GM19240 (cell line): ENCODE measurements around the gene GGPS1.
"Not testable (repeated sequence)": the region's sequence is repeated elsewhere in the genome, so short reads cannot be mapped to it uniquely, and the experiment has no call there.

Source experiments
- DNase-seq: peaks from one replicate; pipeline ENCODE4 v3.0.0; 2011; ENCODE audit warnings: low spot score; ENCODE audit not compliant: insufficient read length

Gene GGPS1

DNA sequence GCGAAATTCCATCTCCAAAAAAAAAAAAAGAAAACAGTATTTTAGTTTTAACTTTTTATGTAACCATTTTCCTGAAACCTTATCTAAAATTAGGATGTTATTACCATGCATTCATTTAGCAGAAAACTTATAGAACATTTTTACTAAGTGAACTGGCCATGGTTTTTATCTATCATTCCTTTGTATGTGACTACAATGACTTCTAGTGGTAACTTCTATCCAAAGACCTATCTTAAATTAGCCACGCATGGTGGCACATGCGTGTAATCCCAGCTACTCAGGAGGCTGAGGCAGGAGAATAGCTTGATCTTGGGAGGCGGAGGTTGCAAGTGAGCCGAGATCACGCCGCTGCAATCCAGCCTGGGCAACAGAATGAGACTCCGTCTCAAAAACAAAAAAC lies 11.4 kb downstream of the GGPS1 start:
- no peak for DNase-seq

DNA sequence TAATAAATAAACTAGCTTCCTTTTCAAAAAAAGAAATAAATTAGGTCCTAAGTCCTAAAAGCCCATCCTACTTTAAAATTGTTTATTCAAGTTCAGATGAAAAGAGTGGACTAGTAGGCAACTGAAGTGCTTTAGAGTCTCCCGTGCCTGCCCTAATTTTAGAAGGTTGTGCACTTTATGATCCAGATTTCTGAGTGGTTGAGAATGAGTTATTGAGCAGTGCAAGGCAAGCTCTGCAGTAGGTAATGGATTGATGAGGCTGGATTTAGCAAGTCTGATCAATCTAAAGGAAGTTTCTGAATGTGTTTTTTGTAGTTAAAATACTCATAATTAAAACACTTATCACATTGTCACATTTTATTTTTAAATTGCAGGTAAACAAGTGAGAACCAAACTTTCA lies 13.0 kb downstream of the GGPS1 start:
- DNase-seq: no peak

DNA sequence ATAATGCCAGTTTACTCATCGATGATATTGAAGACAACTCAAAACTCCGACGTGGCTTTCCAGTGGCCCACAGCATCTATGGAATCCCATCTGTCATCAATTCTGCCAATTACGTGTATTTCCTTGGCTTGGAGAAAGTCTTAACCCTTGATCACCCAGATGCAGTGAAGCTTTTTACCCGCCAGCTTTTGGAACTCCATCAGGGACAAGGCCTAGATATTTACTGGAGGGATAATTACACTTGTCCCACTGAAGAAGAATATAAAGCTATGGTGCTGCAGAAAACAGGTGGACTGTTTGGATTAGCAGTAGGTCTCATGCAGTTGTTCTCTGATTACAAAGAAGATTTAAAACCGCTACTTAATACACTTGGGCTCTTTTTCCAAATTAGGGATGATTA lies 13.7 kb downstream of the GGPS1 start:
- no peak for DNase-seq

DNA sequence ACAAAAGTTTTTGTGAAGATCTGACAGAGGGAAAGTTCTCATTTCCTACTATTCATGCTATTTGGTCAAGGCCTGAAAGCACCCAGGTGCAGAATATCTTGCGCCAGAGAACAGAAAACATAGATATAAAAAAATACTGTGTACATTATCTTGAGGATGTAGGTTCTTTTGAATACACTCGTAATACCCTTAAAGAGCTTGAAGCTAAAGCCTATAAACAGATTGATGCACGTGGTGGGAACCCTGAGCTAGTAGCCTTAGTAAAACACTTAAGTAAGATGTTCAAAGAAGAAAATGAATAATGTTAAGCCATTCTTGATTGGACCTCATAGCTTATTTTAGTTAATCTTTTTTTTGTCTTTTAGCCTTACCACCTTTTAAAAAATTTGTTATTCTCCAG lies 14.1 kb downstream of the GGPS1 start:
- no peak for DNase-seq

DNA sequence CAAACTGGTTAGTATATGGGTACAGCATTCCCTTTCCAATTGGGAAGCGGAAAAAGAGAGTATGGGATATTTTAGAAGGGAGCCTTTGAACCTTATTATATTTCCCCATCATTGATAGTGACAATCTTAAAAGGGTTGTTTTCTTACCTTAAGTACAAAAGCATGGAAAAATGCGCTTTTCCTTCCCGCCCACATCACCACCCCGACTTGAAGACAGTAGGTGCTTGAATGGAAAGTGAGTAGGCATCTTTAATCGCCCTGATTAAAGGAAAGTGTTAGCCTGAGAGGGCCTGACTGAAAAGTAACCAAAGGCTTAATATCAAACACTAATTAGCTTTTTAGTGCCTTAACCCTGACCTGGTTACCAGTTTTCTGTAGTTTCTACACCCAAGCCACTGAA lies 15.4 kb downstream of the GGPS1 start:
- DNase-seq: no peak

DNA sequence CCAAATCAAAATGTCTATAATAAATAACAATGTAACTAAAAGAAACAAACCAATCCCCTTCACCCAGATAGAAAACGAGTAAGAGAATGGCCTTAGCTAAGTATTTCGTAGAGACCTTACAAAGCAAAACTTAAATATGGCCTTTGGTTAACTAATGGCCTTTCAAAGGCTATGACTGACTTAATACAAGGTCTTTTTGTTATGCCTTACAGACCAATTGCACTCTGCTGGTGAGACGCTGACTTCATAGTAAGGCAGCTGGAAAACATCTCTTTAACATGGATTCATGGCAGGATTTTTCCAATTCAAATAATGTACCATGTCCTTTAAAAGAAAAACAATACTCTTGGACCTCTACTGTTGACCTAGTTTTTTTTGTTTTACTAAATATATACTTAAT lies 23.1 kb downstream of the GGPS1 start:
- DNase-seq: no peak

DNA sequence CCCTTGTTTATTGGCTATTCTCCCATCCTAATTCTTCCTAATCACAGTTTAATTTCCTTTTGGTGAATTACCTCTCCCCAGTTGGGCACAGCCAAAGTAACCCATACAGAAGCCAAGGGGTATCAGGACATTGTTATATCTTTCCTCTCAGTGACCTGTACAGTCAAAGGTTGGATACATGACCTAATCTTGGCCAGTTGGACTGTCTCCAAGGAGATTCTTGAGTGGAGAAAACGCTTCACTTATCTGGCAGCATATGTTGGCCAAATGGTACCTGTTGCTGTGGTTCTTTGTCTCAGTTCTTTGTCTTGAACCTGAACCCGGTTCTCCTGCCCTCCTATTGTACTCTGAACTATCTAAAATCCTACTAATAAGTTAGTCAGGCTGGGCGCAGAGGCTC lies 23.5 kb downstream of the GGPS1 start:
- no peak for DNase-seq

DNA sequence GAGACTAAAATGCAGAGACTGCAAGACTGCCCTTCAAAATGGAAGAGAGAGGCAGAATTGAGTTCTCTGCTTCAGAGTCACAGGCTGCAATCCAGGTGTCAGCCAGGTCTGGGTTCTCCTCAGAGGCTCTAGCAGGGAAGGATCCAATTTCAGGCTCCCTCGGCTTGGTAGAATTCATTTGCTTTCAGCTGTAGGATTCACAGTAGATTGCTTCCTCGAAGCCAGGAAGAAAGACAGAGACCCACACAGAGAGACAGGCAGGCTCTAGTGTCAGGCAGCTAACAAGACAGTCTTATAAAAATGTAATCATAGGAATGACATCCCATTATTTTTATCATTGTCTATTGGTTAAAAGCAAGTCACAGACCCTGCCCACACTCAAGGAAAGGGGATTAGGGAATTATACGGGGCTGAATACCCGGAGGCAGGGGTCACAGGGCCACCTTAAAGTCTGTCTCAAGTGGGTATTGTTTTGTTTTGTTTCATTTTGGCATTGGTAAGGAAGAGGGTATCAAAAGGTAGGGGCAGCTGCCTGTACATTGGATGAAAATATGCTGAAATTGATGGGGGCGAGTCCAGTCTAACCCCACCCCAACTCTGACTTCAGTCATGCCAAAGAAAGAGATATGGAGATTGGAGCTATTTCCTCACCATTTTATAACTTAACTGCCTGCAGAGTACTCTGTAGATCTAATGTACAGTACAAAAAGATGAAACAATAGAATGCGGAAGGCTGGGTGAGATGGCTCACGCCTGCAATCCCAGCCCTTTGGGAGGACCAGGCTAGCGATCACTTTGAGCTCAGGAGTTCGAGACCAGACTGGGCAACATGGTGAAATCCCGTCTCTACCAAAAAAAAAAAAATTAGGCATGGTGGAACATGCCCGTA lies 29.4 kb downstream of the GGPS1 start:
- DNase-seq: no peak

DNA sequence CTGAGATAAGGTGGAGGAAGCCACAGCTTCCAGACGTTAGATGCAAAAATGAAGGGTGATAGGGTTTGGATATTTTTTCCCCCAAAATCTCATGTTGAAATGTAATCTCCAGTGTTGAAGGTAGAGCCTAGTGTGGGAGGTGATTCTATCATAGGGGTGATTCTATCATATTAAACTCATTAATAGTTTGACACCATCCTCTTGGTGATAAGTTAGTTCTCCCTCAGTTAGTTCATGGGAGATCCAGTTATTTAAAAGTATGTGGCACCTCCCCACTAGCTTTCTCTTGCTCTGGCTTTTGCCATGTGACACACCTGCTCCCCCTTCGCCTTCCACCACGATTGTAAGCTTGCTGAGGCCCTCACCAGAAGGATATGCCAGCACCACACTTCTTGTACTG lies 30.5 kb downstream of the GGPS1 start:
- no peak for DNase-seq

DNA sequence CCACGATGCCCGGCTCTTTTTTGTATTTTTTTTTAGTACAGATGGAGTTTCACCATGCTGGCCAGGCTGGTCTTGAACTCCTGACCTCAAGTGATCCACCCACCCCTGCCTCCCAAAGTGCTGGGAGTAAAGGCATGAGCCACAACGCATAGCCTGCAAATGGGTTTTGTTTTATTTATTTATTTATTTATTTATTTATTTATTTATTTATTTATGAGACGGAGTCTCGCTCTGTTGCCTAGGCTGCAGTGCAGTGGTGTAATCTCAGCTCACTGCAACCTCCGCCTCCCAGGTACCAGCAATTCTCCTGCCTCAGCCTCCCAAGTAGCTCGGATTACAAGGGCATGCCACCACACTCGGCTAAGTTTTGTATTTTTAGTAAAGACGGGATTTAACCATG lies 35.8 kb downstream of the GGPS1 start:
- DNase-seq: not testable (repeated sequence)

DNA sequence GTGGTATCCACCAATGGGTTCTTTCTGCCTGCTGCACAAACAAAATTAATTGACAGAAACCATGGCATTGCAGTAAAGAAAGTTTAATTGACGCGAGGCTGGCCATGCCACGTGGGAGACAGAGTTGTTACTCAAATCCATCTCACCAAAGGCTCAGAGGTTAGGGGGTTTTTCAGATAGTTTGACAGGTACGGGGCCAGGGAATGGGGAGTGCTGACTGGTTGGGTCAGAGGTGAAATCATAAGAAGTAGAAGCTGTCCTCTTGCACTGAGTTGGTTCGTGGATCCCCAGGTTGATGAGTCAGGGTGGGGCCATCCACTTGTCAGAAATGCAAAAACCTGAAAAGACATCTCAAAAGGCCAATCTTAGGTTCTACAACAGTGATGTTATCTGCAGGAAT lies 37.9 kb downstream of the GGPS1 start:
- DNase-seq: no peak

DNA sequence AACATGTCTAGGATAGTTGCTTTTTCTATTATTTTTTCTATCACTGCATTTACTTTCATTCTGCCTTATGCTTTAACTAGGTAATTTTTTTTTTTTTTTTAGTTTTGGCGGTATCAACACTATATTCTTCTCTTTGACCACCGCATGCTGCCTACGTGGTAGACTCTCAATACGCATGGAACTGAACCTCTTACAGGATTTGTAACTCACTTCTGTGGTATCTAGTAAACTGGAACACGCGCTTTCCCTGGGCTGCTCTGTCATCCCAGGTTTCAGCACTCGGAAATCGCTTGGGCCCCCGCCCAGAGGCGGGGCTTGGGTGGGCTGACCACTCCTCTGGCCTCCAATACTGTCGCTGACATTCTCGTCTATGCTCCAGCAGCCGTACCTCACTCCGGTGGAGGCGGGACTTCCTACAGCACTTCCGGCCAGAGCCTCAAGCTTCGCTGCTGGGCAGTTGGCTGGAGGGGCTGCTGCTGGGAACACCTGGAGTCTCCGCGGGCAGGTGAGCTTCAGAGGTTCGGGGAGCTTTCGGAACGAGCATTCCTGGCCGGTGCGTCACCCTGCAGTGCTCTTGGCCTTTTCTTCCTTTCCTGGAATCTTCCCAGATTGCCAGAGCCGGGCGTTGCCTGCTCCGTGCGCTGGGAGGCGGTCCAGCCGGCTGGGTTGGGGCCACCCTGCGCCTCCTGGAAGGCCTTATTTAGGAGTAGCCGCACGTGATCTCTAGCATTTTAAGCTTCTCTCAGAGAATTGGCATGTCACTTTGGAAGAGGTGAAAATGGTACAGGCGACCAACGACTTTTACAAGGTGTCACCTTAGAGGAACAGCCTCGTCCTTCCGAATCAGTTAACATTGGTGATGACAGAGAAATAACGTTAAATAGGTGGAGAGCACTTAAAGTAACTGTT lies 38.9 kb downstream of the GGPS1 start, which contains the start of gene TBCE:
Gene TBCE, plus strand, starts transcription at position 428 of the 909 bp plus-strand sequence. CDS start 12,623 bp downstream, outside the sequence.
- peak; percentile 93 for DNase-seq

DNA sequence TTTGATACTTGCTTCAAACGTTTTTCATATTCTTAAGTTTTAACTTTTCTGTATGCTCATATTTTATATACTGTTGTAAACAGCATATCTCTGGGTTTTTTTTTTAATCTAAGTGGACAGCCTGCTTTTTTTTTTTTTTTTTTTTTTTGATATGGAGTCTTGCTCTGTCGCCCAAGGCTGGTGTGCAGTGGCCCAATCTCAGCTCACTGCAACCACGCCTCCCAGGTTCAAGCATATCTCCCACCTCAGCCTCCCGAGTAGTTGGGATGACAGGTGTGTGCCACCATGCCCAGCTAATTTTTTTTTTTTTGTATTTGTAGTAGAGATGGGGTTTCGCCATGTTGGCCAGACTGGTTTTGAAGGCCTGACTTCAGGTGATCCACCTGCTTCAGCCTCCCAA lies 40.1 kb downstream of the GGPS1 start:
- no peak for DNase-seq

DNA sequence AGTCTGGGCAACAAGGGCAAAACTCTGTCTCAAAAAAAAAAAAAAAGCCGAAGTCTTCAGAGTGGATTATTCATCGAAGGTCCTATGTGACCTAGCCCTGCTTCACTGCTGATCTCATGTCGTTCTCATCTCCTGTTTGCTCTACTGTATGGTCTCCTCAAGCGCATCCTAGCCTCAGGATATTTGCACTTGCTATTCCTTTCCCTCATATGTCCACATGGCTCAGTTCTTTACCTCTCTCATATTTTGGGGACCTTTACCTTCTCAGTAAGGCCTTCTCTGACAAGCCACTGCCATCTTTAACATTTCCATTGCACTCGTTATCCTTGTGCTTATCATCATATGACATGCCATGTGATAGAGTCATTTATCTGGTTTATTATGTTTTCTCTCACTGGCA lies 41.4 kb downstream of the GGPS1 start:
- no peak for DNase-seq

DNA sequence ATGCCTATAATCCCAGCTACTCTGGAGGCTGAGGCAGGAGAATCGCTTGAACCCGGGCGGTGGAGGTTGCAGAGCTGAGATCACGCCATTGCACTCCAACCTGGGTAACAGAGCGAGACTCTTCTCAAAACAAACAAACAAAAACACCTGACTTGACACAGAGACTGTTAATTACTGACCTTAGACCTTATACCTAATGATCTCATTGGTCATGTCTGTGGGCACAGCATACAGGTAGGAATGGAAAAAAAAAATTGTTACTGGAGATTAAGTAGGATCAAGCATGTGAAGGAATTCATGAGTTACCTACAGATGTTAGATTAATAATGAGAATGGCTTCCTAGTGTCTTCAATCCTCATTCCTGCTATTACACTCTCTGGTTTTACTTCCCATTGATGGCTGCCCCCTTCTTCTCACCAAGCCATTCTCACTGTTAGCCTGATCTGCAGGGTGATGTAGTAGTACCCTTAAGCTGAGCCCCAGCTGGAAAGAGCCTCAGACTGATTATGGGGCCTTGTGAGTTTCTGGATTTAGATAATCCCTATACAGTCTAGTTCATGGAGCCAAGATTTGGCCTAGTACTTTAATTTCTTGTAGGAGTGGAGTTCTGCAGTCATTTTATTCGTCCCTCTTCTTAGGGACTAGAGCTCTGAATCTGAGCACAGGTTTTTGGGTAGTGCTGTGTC lies 47.7 kb downstream of the GGPS1 start:
- DNase-seq: no peak

DNA sequence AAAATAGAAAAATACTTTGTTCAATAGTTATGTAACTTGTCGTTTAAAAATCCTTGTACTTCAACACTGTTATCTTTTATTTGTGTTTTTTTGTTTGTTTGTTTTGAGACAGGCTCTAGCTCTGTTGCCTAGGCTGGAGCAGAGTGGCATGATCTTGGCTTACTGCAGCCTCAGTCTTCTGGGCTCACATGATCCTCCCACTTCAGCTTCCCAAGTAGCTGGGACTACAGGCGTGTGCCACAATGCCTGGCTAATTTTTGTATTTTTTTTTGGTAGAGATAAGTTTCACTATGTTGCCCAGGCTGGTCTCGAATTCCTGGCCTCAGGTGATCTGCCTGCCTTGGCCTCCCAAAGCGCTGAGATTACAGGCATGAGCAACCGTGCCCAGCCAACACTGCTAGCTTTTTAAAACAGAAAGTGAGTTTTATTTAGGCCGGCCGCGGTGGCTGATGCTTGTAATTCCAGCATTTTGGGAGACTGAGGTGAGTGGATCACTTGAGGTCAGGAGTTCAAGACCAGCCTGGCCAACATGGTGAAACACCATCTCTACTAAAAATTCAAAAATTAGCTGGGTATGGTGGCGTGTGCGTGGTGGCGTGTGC lies 49.9 kb downstream of the GGPS1 start:
- DNase-seq: not testable (repeated sequence)

DNA sequence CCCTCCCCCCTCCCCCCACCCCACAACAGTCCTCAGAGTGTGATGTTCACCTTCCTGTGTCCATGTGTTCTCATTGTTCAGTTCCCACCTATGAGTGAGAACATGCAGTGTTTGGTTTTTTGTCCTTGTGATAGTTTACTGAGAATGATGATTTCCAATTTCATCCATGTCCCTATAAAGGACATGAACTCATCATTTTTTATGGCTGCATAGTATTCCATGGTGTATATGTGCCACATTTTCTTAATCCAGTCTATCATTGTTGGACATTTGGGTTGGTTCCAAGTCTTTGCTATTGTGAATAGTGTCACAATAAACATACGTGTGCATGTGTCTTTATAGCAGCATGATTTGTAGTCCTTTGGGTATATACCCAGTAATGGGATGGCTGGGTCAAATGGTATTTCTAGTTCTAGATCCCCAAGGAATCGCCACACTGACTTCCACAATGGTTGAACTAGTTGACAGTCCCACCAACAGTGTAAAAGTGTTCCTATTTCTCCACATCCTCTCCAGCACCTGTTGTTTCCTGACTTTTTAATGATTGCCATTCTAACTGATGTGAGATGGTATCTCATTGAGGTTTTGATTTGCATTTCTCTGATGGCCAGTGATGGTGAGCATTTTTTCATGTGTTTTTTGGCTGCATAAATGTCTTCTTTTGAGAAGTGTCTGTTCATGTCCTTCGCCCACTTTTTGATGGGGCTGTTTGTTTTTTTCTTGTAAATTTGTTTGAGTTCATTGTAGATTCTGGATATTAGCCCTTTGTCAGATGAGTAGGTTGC lies 53.8 kb downstream of the GGPS1 start:
- not testable (repeated sequence) for DNase-seq

DNA sequence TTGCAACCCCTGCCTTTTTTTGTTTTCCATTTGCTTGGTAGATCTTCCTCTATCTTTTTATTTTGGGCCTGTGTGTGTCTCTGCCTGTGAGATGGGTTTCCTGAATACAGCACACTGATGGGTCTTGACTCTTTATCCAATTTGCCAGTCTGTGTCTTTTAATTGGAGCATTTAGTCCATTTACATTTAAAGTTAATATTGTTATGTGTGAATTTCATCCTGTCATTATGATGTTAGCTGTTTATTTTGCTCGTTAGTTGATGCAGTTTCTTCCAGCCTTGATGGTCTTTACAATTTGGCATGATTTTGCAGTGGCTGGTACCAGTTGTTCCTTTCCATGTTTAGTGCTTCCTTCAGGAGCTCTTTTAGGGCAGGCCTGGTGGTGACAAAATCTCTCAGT lies 57.3 kb downstream of the GGPS1 start:
- DNase-seq: not testable (repeated sequence)

DNA sequence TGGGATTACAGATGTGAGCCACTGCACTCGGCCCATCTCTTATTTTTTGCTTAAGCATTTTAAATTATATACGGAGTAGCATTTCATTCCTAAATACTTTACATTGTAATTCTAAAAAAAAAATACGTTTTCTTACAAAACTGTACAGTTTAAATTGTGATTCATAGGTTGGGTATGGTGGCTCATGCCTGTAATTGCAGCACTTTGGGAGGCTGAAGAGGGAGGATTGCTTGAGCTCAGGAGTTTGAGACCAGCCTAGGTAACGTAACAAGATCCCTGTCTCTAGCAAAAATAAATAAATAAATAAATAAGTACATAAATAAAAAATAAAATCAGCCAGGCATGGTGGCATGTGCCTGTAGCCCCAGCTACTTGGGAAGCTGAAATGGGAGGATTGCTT lies 63.5 kb downstream of the GGPS1 start:
- DNase-seq: no peak
